HG03064 (cell line): ENCODE data around the gene NSUN6.
"Not testable (repeated sequence)": the region's sequence is repeated elsewhere in the genome, so short reads cannot be mapped to it uniquely, and the experiment has no call there.

Experiments
- ATAC-seq: cut with Tn5 transposase; IDR thresholded peaks from one replicate; pipeline ENCODE4 v1.9.1; 2021; ENCODE audit warnings: low read depth; ENCODE audit not compliant: unreplicated experiment

The NSUN6 gene

DNA sequence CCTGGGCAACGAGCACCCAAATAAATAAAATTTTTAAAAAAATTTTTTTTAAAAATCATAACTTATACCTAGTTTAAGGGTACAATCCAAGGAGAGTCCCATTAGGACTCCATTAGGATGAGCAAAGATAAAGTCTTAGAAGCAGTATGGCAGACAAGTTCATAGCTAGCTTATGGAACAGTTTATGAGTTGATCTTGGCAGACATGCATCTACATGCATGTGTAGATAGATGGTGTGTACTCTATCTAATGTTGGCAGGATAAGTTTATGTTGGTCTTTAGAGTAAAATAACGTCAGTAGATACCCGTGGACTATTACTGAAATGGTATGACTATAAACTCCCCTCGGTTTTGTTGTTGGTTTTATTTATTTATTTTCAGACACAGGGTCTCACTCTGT lies 40.2 kb downstream of the NSUN6 start:
- no peak for ATAC-seq

DNA sequence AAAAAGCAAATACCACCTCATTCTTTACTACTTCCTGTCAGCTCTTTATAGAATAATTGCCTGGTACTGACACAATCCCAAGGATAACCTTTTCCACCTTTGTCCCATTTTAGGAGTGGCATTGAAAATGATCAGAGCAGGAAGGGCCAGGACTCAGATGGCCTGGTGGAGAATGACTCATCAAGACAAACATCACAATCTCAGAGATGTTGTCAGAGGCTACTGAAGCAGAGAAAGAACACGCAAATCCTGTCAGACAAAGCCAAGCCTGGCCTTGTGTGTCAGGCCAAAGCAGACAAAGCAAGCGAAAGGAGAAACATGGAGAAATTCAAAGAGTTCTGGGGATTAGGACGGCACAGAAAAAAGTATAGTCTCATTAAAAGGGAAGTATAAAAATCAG lies 40.9 kb downstream of the NSUN6 start:
- ATAC-seq: no peak

DNA sequence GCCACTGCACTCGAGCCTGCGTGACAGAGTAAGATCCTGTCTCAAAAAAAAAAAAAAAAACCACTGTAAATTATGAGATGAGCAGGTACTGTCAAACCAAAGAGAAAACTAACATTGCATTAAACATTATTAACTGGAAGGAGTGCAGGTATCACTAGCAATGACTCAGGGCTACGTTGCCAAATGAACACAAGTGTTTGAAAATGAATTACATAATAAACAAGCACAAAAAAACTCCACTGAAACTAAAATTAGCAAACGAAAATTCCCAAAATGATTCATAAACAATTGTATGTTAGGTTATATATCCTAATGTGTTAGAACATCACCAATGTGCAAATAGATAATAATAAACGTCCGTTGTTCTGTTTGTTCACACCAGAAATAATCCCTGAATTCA lies 42.8 kb downstream of the NSUN6 start:
- ATAC-seq: no peak

DNA sequence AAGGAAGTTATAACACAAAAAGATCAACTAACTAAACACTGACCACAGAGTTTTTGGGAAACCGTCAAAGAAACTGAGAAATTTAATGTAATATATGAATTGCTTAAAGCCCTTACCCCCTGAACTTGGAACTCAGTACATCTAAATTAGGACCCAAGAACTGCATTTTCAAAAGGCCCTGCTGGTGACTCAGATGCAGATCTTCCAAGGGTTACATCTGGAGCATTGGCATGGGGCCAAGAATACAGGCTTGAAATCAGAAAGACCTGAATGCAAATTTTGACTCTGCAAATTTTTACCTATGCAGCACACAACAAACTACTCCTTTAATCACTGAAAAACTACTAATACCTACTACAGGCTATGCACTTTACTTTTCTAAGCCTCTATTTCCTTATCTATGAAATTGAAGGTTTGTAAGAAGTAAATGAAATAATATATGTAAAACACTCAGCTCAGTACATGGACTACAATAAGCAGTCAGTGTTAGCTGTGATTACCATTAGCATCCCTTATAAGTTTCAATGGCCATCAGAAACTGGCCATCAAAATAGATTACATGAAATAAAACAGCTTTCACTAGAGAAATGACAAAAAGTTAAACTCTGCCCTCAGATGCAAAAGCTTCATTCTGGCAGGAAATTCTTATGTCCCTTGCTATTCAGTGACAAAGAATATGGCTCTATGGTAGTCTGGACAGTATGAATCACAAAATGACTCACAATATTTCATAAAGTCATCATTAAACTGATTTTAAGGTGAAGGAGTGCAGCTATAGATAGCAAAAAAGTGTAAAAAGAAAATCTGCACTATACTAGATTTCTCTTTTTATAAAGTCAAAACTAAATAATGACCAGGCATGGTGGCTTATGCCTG lies 43.6 kb downstream of the NSUN6 start:
- no peak for ATAC-seq

DNA sequence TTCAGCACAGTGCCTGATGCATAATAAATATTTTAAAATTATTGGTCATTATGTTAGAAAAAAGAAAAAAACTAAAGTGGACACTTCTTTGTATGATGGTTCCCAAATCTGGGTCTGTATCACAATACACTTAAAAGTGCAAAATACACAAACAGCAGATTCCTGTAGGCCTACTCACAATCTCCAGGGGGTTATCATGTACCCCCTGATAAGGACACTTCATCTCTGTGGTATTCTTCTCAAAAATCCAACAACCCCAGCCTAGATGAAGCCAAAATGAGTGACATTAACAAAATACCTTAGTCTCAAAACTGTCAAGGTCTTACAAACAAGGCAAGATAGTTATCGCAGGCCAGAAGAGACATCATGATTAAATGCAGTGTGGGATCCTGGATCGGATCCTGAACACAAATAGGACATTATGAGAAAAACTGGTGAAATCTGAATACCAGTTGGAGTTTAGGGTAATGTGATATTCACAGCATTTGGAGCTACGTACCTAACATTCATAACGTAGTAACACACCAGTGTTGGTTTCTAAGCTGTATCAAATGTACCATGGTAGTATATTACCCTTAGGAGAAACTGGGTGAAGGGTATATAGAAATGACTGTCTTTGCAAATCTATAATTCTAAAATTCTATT lies 45.2 kb downstream of the NSUN6 start:
- ATAC-seq: no peak

DNA sequence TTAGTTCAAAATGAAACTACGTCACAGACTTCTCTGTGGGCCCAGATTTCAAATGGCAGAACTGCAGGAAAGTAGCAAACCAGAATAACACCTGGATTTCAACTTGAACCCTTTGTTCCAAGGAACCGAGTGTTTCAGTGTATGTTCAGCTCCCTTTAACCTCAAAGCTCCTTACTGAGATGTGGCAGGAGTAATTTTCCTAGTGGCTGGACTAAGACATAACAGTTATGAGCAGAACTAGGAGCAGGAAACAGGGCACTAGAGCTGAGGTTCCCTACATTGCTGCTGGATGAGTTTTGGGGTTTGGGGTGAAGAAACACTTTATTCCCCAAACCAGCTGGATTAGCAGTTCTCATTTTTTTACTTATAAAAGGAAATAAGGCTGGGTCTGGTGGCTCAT lies 50.1 kb downstream of the NSUN6 start:
- ATAC-seq: no peak

DNA sequence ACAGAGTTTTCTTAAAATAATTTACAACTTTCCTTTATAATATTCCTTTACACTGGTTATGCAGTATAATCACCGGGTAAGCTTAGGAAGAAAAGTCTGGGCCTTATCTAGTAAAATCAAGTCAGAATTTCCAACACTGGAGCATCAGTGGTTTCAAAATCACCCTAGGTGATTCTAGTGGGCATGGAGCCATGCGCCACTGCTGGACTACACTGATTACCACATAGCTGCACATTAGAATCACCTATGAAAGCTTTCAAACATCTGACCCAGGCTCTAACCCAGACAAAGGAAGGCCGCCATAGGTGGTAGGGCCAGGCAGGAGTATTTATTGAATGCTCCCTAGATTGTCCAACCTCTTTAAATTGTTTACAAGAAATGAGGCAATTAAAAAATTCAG lies 52.0 kb downstream of the NSUN6 start:
- ATAC-seq: no peak

DNA sequence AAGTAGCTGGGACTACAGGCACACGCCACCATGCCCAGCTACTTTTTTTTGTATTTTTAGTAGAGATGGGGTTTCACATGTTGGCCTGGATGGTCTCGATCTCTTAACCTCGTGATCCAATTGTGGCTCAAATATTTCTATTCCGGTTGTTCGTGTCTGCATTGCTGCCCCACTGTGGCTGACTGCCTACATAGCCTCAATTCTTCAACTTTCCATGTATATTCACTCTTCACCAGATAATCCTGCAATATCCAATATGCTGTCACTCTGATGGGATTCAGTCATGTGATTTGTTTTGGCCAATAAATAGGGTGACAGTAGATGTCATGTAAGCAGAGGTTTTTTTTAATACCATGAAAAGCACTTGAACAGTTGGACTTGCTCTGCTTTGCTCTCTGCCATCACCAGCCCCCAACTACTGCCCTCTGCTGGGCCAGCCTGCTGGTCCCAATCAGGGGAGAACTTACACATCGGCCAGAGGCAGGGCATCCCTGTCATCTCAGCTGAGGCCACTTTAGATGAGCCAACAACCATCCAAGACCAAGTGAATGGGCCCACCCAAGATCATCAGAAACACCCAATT lies 56.7 kb downstream of the NSUN6 start:
- no peak for ATAC-seq

DNA sequence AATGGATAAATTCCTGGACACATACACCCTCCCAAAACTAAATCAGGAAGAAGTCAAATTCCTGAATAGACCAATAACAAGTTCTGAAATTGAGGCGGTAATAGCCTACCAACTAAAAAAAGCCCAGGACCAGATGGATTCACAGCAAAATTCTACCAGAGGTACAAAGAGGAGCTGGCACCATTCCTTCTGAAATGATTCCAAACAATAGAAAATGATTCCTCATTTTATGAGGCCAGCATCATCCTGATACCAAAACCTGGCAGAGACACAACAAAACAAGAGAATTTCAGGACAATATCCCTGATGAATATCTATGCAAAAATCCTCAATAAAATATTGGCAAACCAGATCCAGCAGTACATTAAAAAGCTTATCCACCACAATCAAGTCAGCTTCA lies 60.2 kb downstream of the NSUN6 start:
- ATAC-seq: not testable (repeated sequence)

DNA sequence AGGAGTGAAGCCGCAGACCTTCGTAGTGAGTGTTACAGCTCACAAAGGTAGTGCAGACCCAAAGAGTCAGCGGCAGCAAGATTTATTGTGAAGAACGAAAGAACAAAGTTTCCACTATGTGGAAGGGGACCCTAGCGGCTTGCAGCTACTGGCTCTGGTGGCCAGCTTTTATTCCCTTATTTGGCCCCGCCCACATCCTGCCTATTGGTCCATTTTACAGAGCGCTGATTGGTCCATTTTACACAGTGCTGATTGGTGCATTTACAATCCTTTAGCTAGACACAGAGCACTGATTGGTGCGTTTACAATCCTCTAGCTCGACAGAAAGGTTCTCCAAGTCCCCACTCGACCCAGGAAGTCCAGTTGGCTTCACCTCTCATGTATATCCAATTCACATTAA lies 64.8 kb downstream of the NSUN6 start:
- ATAC-seq: not testable (repeated sequence)

DNA sequence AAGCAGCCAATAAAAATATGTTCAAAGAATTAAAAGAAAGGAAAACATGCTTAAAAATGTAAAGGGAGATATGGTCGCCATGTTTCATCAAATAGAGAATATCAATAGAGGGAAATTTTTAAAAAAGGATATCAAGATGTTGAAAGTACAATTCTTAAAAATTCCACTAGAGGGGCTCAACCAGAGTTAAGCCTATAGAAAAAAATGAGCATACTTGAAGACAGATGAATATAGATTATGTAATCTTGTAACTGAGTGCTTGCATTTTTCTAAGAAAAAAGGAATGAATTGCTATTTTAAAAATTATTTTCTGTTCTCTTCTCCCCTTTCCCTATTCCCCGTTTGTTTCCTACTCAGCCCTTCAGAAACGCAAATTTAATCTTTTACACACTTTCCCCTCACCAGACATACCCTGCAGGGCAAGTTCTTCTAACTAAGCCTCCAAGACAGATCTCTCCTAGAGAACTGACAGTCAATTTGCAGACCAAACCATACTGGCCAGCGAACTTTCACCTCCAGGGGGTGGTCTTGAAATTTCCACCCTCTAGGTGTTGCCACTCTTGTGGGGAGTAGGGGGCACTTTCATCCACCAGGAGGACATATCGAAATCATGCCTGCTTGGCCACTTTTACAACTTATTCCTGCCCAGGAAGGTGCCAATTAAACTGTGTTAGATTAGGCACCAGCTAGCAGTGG lies 67.7 kb downstream of the NSUN6 start:
- no peak for ATAC-seq

DNA sequence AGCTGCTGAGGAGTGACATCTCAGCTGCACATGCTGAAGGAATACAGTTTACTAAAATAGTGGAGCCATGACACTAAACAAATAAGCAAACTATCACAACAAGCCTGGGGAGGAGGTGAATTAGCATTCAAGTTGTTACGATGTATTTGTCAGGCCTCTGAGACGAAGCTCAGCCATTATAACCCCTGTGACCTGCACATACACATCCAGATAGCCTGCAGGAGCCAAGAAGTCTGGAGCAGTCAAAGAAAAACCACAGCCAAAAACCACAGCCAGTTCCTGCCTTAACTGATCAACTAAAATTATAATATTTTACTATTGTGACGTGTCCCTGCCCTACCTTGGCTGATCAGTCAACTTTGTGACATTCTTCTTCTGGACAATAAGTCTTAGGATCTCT lies 68.6 kb downstream of the NSUN6 start:
- ATAC-seq: no peak

DNA sequence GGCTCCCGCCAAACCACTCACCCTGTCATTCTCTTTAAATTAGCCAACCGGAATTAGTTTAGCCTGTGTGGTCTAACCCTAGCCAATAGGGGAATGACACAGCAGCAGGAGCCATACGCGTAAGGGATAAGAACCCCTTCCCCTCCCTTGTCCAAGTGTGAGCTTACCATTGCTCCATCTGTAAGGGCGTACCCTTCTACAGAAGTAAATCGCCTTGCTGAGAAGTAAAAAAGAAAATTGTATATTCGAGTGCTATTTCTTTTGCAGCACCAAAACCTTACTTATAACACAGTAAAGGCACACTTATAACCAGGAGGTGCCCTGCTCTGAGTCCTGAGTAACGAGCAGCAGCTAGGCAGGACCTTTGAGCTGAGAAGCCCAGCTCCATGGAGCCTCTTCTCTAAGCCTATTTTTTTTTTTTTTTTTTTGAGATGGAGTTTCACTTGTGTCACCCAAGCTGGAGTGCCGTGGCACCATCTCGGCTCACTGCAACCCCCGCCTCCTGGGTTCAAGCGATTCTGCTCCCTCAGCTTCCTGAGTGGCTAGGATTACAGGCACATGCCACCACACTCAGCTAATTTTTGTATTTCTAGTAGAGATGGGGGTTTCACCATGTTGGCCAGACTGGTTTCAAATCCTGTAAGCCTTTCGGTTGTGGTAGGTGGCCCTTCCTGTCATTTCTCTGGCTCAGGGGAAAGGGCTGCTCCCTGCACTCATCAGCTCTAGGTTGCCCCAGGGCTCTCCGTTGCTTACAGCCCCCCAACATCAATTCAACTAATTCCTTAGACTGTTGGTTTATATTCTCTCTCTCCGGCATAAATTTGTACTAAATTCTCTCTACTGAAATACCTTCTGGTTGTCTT lies 73.3 kb downstream of the NSUN6 start:
- no peak for ATAC-seq

DNA sequence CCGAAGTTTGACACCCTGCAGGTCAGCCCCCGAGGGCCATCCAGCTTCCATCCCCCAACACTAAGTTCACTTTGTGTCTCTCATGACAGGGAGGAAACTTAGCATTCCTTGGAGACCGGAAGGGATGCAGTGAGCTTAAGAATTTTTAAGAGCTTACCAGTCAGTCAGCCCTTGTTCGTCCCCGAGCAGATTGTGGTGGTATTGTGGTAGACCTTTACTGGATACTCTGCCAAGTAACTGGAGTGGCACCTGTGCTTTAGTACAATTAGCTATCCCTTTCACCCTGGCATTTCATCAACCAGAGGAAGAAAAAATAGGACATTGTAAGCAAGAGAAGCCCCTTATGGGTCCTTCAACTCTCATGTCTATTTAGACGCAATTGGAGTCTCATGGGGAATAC lies 74.8 kb downstream of the NSUN6 start:
- no peak for ATAC-seq

DNA sequence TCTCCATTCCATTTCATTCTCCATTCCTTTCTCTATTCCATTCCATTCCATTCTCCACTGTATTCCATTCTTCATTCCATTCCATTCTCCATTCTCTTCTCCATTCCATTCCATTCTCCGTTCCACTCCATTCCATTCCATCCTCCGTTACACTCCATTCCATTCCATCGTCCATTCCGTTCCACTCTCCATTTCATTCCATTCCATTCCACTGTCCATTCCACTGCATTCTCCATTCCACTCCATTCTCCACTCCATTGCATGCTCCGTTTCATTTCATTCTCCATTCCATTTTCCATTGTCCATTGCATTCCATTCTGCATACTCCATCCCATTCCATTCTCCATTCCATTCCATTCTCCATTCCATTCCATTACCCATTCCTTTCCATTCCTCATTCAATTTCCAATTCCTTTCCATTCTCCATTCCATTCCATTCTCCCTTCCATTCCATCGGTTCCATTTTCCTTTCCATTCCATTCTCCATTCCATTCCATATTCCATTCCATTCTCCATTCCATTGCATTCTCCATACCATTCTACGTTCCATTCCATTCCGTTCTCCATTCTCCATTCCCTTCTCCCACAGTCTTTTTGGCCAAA lies 78.3 kb downstream of the NSUN6 start:
- ATAC-seq: no peak

DNA sequence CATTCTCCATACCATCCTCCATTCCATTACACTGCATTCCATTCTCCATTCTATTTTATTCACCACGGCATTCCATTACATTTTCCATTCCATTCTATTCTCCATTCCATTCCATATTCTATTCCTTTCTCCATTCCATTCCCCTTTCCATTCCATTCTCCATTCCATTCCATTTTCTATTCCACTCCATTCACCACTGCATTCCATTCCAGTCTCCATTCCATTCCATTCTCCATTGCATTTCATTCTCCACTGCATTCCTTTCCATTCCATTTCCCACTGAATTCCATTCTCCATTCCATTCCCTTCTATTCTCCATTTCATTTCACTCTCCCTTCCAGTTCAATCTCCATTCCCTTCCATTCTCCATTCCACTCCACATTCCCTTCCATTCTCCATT lies 79.6 kb downstream of the NSUN6 start:
- no peak for ATAC-seq

DNA sequence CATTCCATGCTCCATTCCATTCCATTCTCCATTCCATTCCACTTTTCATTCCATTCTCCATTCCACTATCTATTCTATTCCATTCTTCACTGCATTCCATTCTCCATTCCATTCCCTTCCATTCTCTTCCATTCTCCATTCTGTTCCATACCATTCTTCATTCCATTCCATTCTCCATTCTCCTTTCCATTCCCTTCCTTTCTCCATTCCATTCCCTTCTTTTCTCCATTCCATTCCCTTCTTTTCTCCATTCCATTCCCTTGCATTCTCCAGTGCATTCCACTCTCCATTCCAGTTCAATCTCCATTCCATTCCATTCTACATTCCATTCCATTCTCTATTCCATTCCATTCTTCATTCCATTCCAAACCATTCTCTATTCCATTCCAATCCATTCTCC lies 80.3 kb downstream of the NSUN6 start:
- no peak for ATAC-seq

DNA sequence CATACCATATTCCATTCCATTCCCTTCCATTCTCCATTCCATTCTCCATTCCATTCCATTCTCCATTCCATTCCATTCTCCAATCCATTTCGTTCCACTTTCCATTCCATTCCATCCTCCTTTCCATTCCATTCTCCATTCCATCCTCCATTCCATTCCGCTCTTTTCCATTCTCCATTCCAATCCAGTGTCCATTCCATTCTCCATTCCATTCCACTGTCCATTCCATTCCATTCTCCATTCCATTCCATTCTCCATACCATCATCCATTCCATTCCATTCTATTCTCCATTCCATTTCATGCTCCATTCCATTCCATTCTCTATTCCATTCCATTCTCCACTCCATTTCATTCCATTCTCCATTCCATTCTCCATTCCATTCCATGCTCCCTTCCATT lies 81.0 kb downstream of the NSUN6 start:
- ATAC-seq: not testable (repeated sequence)

DNA sequence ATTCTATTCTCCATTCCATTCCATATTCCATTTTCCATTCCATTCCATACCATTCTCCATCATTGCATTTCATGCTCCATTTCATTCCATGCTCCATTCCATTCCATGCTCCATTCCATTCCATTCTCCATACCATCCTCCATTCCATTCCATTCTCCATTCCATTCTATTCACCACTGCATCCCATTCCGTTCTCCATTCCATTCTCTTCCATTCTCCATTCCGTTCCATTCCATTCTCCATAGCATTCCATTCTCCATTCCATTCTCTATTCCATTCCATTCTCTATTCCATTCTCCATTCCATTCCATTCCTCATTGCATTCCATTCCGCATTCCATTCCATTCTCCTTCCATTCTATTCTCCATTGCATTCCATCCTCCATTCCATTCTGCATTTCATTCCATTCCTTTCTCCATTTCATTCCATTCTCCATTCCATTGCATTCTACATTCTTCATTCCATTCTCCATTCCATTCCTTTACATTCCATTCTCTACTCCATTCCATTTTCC lies 84.0 kb downstream of the NSUN6 start:
- ATAC-seq: no peak

DNA sequence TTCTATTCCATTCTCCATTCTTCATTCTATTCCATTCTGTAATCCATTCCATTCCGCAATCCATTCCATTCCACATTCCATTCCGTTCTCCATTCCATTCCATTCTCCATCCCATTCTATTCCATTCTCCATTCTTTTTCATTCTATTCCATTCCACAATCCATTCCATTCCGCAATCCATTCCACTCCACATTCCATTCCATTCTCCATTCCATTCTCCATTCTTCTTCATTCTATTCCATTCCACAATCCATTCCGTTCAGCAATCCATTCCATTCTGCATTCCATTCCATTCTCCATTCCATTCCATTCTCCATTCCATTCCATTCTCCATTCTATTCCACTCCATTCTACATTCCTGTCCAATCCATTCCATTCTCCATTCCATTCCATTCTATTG lies 85.2 kb downstream of the NSUN6 start:
- no peak for ATAC-seq
